HCT116 (cell line): ENCODE results near the gene RASIP1. TPM values are rescaled to one million over a fixed set of nuclear protein-coding genes. Genes with fewer than 3 reads are reported as not detected.

Source experiments
- ATAC-seq: fragments of 200-7000 bp; cut with Tn5 transposase; 2 replicates; pipeline ENCODE4 v1.9.1; 2020; ENCODE audit warnings: mild to moderate bottlenecking, moderate library complexity
- BruUV-seq: library from RNA; stranded (reverse); fragments of 400-500 nt; replicated peaks from 2 replicates; lab custom pipeline; 2021; lab: Mats Ljungman, UMichigan
- CTCF ChIA-PET: fragments of 300-600 bp; sonication (Branson Sonifier 250); formaldehyde crosslinking; loops from one replicate; lab custom pipeline; 2021; ENCODE audit warnings: antibody characterized with exemption; lab: Charles Lee
- POLR2A ChIA-PET: fragments of 300-600, 350-600 bp; sonication (Branson Sonifier 250); formaldehyde crosslinking; loops from one replicate; lab custom pipeline; 2021; ENCODE audit warnings: antibody characterized with exemption; lab: Charles Lee
- RAD21 ChIA-PET, 2 experiments: fragments of 300-600 bp; sonication (Branson Sonifier 250); formaldehyde crosslinking; loops; one replicate each; lab custom pipeline; 2023; ENCODE audit warnings: low total read pairs in 2 of 2; ENCODE audit not compliant: uncharacterized antibody in 2 of 2, unreplicated experiment in 2 of 2, low non-redundant PET in 1 of 2; lab: Charles Lee
- DNase-seq: peaks from one replicate; pipeline ENCODE4 v3.0.0-alpha.2; 2010; ENCODE audit warnings: low read depth, low spot score
- H2AFZ ChIP-seq: fragments of 200-600 bp; shearing (Covaris generic), sonication (generic); 2 replicates; pipeline ENCODE4 v1.6.1; 2017; ENCODE audit warnings: low read depth, mixed run types, mixed read lengths, antibody characterized with exemption, low read length; ENCODE audit not compliant: poor library complexity, severe bottlenecking
- H3K27ac ChIP-seq: 2 replicates; pipeline ENCODE4 v1.5.1; 2012; ENCODE audit warnings: low read depth, low read length
- H3K27me3 ChIP-seq: fragments of 200-600 bp; sonication (generic); 2 replicates; pipeline ENCODE4 v1.6.1; 2016; ENCODE audit warnings: mixed run types, low read length, mixed read lengths; ENCODE audit not compliant: insufficient read depth
- H3K36me3 ChIP-seq, 2 experiments: fragments of 200-500 bp in 1 of 2; fragments of 200-600 bp in 1 of 2; sonication (Bioruptor generic) in 1 of 2; sonication (generic) in 1 of 2; 2 replicates each; pipeline versions ENCODE4 v1.5.1 to v1.6.1; 2014 to 2016; ENCODE audit warnings: low read length in 2 of 2, inconsistent platforms in 1 of 2, mixed read lengths in 1 of 2, mixed run types in 1 of 2; ENCODE audit not compliant: insufficient read depth in 2 of 2, control insufficient read depth in 1 of 2
- H3K4me1 ChIP-seq, 2 experiments: fragments of 200-600 bp in 1 of 2; sonication (generic) in 1 of 2; 2 replicates each; pipeline versions ENCODE4 v1.5.1 to v1.6.1; 2012 to 2017; ENCODE audit warnings: low read length in 2 of 2, inconsistent platforms in 1 of 2, mild to moderate bottlenecking in 1 of 2, mixed read lengths in 1 of 2, mixed run types in 1 of 2, moderate library complexity in 1 of 2; ENCODE audit not compliant: insufficient read depth in 2 of 2, control insufficient read depth in 1 of 2
- H3K4me2 ChIP-seq: fragments of 200-600 bp; sonication (generic); 2 replicates; pipeline ENCODE4 v1.6.1; 2017; ENCODE audit warnings: mixed run types, low read length, mixed read lengths
- H3K4me3 ChIP-seq, 2 experiments: fragments of 200-600 bp in 1 of 2; sonication (generic) in 1 of 2; replicated peaks in 1 of 2; 2 replicates each; pipeline ENCODE4 v1.5.1; 2011 to 2016; ENCODE audit warnings: low read length in 2 of 2, control low read depth in 1 of 2, low read depth in 1 of 2, mild to moderate bottlenecking in 1 of 2, mixed read lengths in 1 of 2, mixed run types in 1 of 2
- H3K79me2 ChIP-seq: fragments of 200-600 bp; sonication (generic); 2 replicates; pipeline ENCODE4 v1.6.1; 2017; ENCODE audit warnings: mild to moderate bottlenecking, mixed run types, low read length, moderate library complexity, mixed read lengths; ENCODE audit not compliant: insufficient read depth
- H3K9ac ChIP-seq: fragments of 200-600 bp; sonication (generic); 2 replicates; pipeline ENCODE4 v1.6.1; 2016; ENCODE audit warnings: low read length, mixed read lengths
- H3K9me2 ChIP-seq: fragments of 200-600 bp; sonication (generic), shearing (Covaris generic); 2 replicates; pipeline ENCODE4 v1.6.1; 2017; ENCODE audit warnings: mixed run types, mild to moderate bottlenecking, moderate library complexity; ENCODE audit not compliant: insufficient read depth
- H3K9me3 ChIP-seq, 2 experiments: fragments of 200-500 bp in 1 of 2; fragments of 200-600 bp in 1 of 2; sonication (Bioruptor generic) in 1 of 2; sonication (generic) in 1 of 2; 2 replicates each; pipeline ENCODE4 v1.6.1; 2014 to 2017; ENCODE audit warnings: low read length in 2 of 2, mixed read lengths in 2 of 2, inconsistent platforms in 1 of 2, low read depth in 1 of 2, mild to moderate bottlenecking in 1 of 2, mixed run types in 1 of 2, moderate library complexity in 1 of 2; ENCODE audit not compliant: control insufficient read depth in 1 of 2, insufficient read depth in 1 of 2
- H4K20me1 ChIP-seq: fragments of 200-600 bp; sonication (generic), shearing (Covaris generic); 2 replicates; pipeline ENCODE4 v1.6.1; 2017; ENCODE audit warnings: mixed run types, mild to moderate bottlenecking, moderate library complexity; ENCODE audit not compliant: insufficient read depth
- ATF3 ChIP-seq: IDR thresholded peaks from 2 replicates; pipeline ENCODE4 v1.6.1; 2012
- CEBPB ChIP-seq: IDR thresholded peaks from 2 replicates; pipeline ENCODE4 v1.6.1; 2012; ENCODE audit warnings: low read depth
- EGR1 ChIP-seq: IDR thresholded peaks from 2 replicates; pipeline ENCODE4 v1.6.1; 2012; ENCODE audit warnings: low read depth
- ELF1 ChIP-seq: IDR thresholded peaks from 2 replicates; pipeline ENCODE4 v1.6.1; 2012; ENCODE audit warnings: low read depth, borderline replicate concordance
- EZH2 ChIP-seq: fragments of 200-600 bp; sonication (generic); IDR thresholded peaks from 2 replicates; pipeline ENCODE4 v1.6.1; 2017; ENCODE audit warnings: antibody characterized with exemption, mixed run types
- EZH2phosphoT487 ChIP-seq: fragments of 200-600 bp; IDR thresholded peaks from 2 replicates; pipeline ENCODE4 v1.6.1; 2018; ENCODE audit warnings: antibody characterized with exemption, borderline replicate concordance
- FOSL1 ChIP-seq: IDR thresholded peaks from 2 replicates; pipeline ENCODE4 v1.6.1; 2012; ENCODE audit warnings: low read depth
- JUND ChIP-seq: IDR thresholded peaks from 2 replicates; pipeline ENCODE4 v1.6.1; 2012
- MAX ChIP-seq: IDR thresholded peaks from 2 replicates; pipeline ENCODE4 v1.6.1; 2012
- POLR2A ChIP-seq: IDR thresholded peaks from 2 replicates; pipeline ENCODE4 v1.7.0; 2011; ENCODE audit warnings: borderline replicate concordance; ENCODE audit not compliant: insufficient read depth, insufficient read length; ENCODE audit errors: extremely low read depth
- POLR2AphosphoS5 ChIP-seq: IDR thresholded peaks from 2 replicates; pipeline ENCODE4 v1.6.1; 2011; ENCODE audit warnings: mild to moderate bottlenecking, low read depth, low read length, moderate library complexity
- REST ChIP-seq: IDR thresholded peaks from 2 replicates; pipeline ENCODE4 v1.6.1; 2012; ENCODE audit warnings: low read depth
- SIN3A ChIP-seq: IDR thresholded peaks from 2 replicates; pipeline ENCODE4 v1.6.1; 2012; ENCODE audit warnings: low read depth
- SP1 ChIP-seq: IDR thresholded peaks from 2 replicates; pipeline ENCODE4 v1.6.1; 2012; ENCODE audit warnings: low read depth
- SRF ChIP-seq: IDR thresholded peaks from 2 replicates; pipeline ENCODE4 v1.6.1; 2012; ENCODE audit warnings: low read depth
- TCF7L2 ChIP-seq: IDR thresholded peaks from 2 replicates; pipeline ENCODE4 v1.7.0; 2011; ENCODE audit warnings: borderline replicate concordance, inconsistent platforms; ENCODE audit not compliant: insufficient read depth, insufficient read length; ENCODE audit errors: extremely low read depth
- YY1 ChIP-seq: IDR thresholded peaks from 2 replicates; pipeline ENCODE4 v1.6.1; 2011; ENCODE audit warnings: low read length, low read depth, moderate library complexity, mild to moderate bottlenecking; ENCODE audit not compliant: insufficient replicate concordance; ENCODE audit errors: extremely low read depth
- intact Hi-C: fragments of 100-400 bp; cut with micrococcal nuclease; formaldehyde crosslinking; loops from 2 replicates; pipeline ENCODE4 v1.10.0; 2022
- total RNA-seq: library from RNA; stranded (reverse); gene quantifications from one replicate; pipeline ENCODE4 v1.2.1, GENCODE V29; 2021; ENCODE audit not compliant: unreplicated experiment

Gene RASIP1
- total RNA-seq, 1 experiment from 2014 or later, result 1.9 TPM

- peak overlapping the region; percentile 84 for H3K27ac ChIP-seq
- RAD21 ChIA-PET, result no interaction called here
- H3K9me3 ChIP-seq, result no peaks in the 10 kb centered on the region
- no peaks in the 10 kb centered on the region for H3K9me2 ChIP-seq
- CTCF ChIA-PET, result no interaction called here
- intact Hi-C loops, result no loop called here
- no peaks in the 10 kb centered on the region for H4K20me1 ChIP-seq
- H3K36me3 ChIP-seq, result peaks cover 14 to 27% of the 10 kb centered on the region in 2 experiments; a peak in 3 of 4 replicates
- peaks cover 43% of the 10 kb centered on the region for H3K79me2 ChIP-seq
- ATAC-seq (no peak), DNase-seq (no peak)
- H2AFZ ChIP-seq, result no peak overlapping the region
- H3K4me2 ChIP-seq, result peak overlapping the region; percentile 88
- POLR2A ChIA-PET, result interaction anchor here (1.5 kb wide), 1 partner anchor 12 kb away, joined by 4 read pairs; no protein-coding TSS in a partner anchor
- TF ChIP-seq EGR1 (no peak), SRF (no peak), REST (no peak), EZH2phosphoT487 (no peak), CEBPB (no peak), MAX (no peak), POLR2A (no peak), JUND (no peak), YY1 (no peak), TCF7L2 (no peak), SP1 (no peak), ATF3 (no peak), ELF1 (no peak), SIN3A (no peak), EZH2 (no peak), POLR2AphosphoS5 (no peak), FOSL1 (no peak)
- peak overlapping the region; percentile 78 to 95 for H3K4me3 ChIP-seq
- H3K27me3 ChIP-seq, result no peaks in the 10 kb centered on the region
- BruUV-seq, result no TSS peak
- peaks cover 23 to 47% of the 10 kb centered on the region in 2 experiments for H3K4me1 ChIP-seq
- H3K9ac ChIP-seq, result peak overlapping the region; percentile 85
Observed at GRCh38 chr19:48750771-48751504, 10.5 kb upstream of the RASIP1 start.
